WI38 (cell line): ENCODE results near the gene SYNGAP1.

Experiments used
- H3K4me3 ChIP-seq: 2 replicates; pipeline ENCODE4 v1.5.1; 2011; ENCODE audit warnings: low read depth, mild to moderate bottlenecking, control low read depth, low read length
- TF ChIP-seq, protein P1 (sequence below): IDR thresholded peaks from 2 replicates; pipeline ENCODE4 v1.5.1; 2012; ENCODE audit warnings: low read depth, mild to moderate bottlenecking, control low read depth, low read length

SYNGAP1 gene

GRCh38 chr6:33437666-33438065 is 17.8 kb downstream of the SYNGAP1 start:
- H3K4me3 ChIP-seq, result no peak overlapping the region
- TF ChIP-seq, protein P1, sequence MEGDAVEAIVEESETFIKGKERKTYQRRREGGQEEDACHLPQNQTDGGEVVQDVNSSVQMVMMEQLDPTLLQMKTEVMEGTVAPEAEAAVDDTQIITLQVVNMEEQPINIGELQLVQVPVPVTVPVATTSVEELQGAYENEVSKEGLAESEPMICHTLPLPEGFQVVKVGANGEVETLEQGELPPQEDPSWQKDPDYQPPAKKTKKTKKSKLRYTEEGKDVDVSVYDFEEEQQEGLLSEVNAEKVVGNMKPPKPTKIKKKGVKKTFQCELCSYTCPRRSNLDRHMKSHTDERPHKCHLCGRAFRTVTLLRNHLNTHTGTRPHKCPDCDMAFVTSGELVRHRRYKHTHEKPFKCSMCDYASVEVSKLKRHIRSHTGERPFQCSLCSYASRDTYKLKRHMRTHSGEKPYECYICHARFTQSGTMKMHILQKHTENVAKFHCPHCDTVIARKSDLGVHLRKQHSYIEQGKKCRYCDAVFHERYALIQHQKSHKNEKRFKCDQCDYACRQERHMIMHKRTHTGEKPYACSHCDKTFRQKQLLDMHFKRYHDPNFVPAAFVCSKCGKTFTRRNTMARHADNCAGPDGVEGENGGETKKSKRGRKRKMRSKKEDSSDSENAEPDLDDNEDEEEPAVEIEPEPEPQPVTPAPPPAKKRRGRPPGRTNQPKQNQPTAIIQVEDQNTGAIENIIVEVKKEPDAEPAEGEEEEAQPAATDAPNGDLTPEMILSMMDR, result no peak

DNA sequence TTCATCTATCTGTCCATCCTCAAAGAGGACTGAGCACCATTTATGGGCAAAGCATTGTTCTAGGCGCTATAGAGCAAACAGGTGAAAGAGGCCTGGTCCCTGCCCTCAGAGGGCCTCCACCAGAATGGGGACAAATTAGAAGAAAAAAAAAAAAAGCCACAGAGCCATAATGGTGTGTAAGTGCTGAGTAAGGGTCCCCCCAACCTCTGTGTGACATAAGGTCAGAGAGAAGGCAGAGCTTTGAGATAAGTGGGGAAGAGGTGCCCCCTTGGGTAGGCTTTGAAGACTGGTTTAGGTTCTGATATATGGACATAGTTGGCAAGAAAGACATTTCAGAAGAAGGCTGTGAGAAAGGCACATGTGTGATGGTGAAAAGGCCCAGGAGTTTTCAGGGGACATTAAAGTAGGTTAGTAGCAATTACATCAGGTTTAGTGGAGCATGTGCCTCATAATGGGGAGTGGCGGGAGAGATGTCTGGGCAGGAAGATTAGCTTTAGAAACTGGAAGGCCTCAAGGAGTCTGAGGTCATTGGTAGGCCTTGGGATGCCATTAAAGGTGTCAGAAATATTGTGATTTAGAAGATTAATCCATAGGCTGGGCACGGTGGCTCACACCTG is 19.2 kb downstream of the SYNGAP1 start:
- no peak overlapping the region for H3K4me3 ChIP-seq
- TF ChIP-seq, protein P1, result no peak

GRCh38 chr6:33439956-33440648 is 20.2 kb downstream of the SYNGAP1 start:
- H3K4me3 ChIP-seq, result no peak overlapping the region
- TF ChIP-seq, protein P1, result no peak

GRCh38 chr6:33440649-33441309 is 20.9 kb downstream of the SYNGAP1 start:
- TF ChIP-seq, protein P1, result no peak
- no peak overlapping the region for H3K4me3 ChIP-seq

DNA sequence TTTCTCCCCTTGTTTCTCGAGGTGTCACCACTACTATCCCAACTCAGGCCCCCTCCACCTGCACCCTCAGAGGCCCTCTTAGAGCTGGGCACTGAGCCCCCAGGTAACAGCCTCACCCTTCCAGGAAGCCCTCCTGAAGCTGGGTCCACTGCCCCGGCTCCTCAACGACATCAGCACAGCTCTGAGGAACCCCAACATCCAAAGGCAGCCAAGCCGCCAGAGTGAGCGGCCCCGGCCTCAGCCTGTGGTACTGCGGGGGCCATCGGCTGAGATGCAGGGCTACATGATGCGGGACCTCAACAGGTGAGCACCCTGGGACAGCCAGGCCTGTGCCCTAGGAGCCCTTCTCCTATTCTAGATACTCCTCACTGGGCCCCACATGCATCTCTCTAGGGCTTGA is 21.6 kb downstream of the SYNGAP1 start:
- TF ChIP-seq, protein P1, result no peak
- no peak overlapping the region for H3K4me3 ChIP-seq

GRCh38 chr6:33442283-33442682 is 22.4 kb downstream of the SYNGAP1 start:
- TF ChIP-seq, protein P1, result no peak
- no peak overlapping the region for H3K4me3 ChIP-seq

DNA sequence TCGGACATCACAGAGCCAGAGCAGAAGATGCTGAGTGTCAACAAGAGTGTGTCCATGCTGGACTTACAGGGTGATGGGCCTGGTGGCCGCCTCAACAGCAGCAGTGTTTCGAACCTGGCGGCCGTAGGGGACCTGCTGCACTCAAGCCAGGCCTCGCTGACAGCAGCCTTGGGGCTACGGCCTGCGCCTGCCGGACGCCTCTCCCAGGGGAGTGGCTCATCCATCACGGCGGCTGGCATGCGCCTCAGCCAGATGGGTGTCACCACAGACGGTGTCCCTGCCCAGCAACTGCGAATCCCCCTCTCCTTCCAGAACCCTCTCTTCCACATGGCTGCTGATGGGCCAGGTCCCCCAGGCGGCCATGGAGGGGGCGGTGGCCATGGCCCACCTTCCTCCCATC is 23.2 kb downstream of the SYNGAP1 start:
- no peak overlapping the region for H3K4me3 ChIP-seq
- TF ChIP-seq, protein P1, result no peak
